Measurements from ENCODE around the gene RPSA. TPM values are rescaled to one million over a fixed set of nuclear protein-coding genes. Genes with fewer than 3 reads are reported as not detected.
A peak's percentile ranks its signal among the peaks of the same experiment; 100 is the strongest.
"Not testable (repeated sequence)": the region's sequence is repeated elsewhere in the genome, so short reads cannot be mapped to it uniquely, and the experiment has no call there.

Gene RPSA
- total RNA-seq, 1 experiment from 2014 or later = 2,486 TPM

GRCh38 chr3:39414421-39414907, 7.9 kb downstream of the RPSA start:
- Histone ChIP-seq H4K20me1 (ENCODE audit: insufficient read depth) (peaks cover 39% of the 10 kb centered on the region; the same call in 1 of the 2 replicates), H2AFZ (ENCODE audit: low read depth, low read length, poor library complexity, severe bottlenecking) (no peak overlapping the region), H3K36me3 (ENCODE audit: control insufficient read depth in 1 of 2, insufficient read depth in 2 of 2, low read length in 2 of 2) (peaks cover 30 to 45% of the 10 kb centered on the region in 2 experiments), H3K4me3 (replicated peaks in 1 of 2; ENCODE audit: low read depth in 1 of 2, low read length in 2 of 2) (no peak overlapping the region), H3K27me3 (ENCODE audit: insufficient read depth, low read length) (no peaks in the 10 kb centered on the region), H3K4me2 (ENCODE audit: low read length) (no peak overlapping the region), H3K9me2 (ENCODE audit: insufficient read depth) (no peaks in the 10 kb centered on the region), H3K79me2 (ENCODE audit: insufficient read depth, low read length) (peaks cover 22% of the 10 kb centered on the region), H3K4me1 (ENCODE audit: control insufficient read depth in 1 of 2, insufficient read depth in 2 of 2, low read length in 2 of 2) (peaks cover 0 to 26% of the 10 kb centered on the region in 2 experiments; a peak in 2 of 4 replicates), H3K9ac (ENCODE audit: low read length) (no peak overlapping the region), H3K27ac (ENCODE audit: low read depth, low read length) (peak overlapping the region; percentile 54), H3K9me3 (ENCODE audit: control insufficient read depth in 1 of 2, insufficient read depth in 1 of 2, low read depth in 1 of 2, low read length in 2 of 2) (no peaks in the 10 kb centered on the region)
- POLR2A ChIA-PET = no interaction called here
- TF ChIP-seq POLR2AphosphoS5 (IDR thresholded peaks at IDR 0.05; ENCODE audit: low read depth, low read length) = peak; percentile 38; the same call in 1 of the 2 replicates
- TF ChIP-seq, protein P1, sequence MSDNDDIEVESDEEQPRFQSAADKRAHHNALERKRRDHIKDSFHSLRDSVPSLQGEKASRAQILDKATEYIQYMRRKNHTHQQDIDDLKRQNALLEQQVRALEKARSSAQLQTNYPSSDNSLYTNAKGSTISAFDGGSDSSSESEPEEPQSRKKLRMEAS (IDR thresholded peaks at IDR 0.05) = no peak
- CTCF ChIA-PET = interaction anchor here (1.1 to 4.0 kb wide), 2 partner anchors 32 to 84 kb away, joined by 4 to 37 read pairs; no protein-coding TSS in a partner anchor
- BruUV-seq (replicated peaks) = no TSS peak
- DNase-seq (ENCODE audit: low read depth, low spot score) (no peak), ATAC-seq (peak; percentile 31)
- intact Hi-C loops (cut with micrococcal nuclease) = loop anchor here (10.0 kb wide), 1 partner anchor 900 kb away; no protein-coding TSS in a partner anchor
- RAD21 ChIA-PET (ENCODE audit: low non-redundant PET in 1 of 2, low total read pairs in 2 of 2, uncharacterized antibody in 2 of 2, unreplicated experiment in 2 of 2) = no interaction called here

DNA sequence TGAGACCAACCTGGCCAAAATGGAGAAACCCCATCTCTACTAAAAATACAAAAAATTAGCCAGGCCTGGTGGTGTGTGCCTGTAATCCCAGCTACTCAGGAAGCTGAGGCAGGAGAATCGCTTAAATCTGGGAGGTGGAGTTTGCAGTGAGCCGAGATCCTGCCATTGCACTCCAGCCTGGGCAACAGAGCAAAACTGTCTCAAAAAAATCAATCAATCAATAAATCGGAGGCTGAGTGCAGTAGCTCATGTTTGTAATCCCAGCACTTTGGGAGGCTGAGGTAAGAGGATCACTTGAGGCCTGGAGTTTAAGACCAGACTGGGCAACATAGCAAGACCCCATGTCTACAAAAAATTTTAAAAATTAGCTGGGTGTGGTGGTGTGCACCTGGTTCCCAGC, 8.8 kb downstream of the RPSA start:
- not testable (repeated sequence) for H3K9me3 ChIP-seq (ENCODE audit: control insufficient read depth in 1 of 2, insufficient read depth in 1 of 2, low read depth in 1 of 2, low read length in 2 of 2); DNase-seq (ENCODE audit: low read depth, low spot score); H3K9me2 ChIP-seq (ENCODE audit: insufficient read depth); H3K27me3 ChIP-seq (ENCODE audit: insufficient read depth, low read length); H3K9ac ChIP-seq (ENCODE audit: low read length); H2AFZ ChIP-seq (ENCODE audit: low read depth, low read length, poor library complexity, severe bottlenecking); BruUV-seq (replicated peaks); ATAC-seq; H3K4me2 ChIP-seq (ENCODE audit: low read length); H3K4me3 ChIP-seq (replicated peaks in 1 of 2; ENCODE audit: low read depth in 1 of 2, low read length in 2 of 2)
- intact Hi-C loops (cut with micrococcal nuclease) = loop anchor here (10.0 kb wide), 1 partner anchor 899 kb away; no protein-coding TSS in a partner anchor
- RAD21 ChIA-PET (ENCODE audit: low non-redundant PET in 1 of 2, low total read pairs in 2 of 2, uncharacterized antibody in 2 of 2, unreplicated experiment in 2 of 2) = interaction anchor here in 1 of 2 experiments (0.5 kb wide), 1 partner anchor 83 kb away, joined by 3 read pairs; no protein-coding TSS in a partner anchor
- H3K27ac ChIP-seq (ENCODE audit: low read depth, low read length) = peak overlapping the region; percentile 54; the same call in 1 of the 2 replicates
- peaks cover 22 to 37% of the 10 kb centered on the region in 2 experiments for H3K36me3 ChIP-seq (ENCODE audit: control insufficient read depth in 1 of 2, insufficient read depth in 2 of 2, low read length in 2 of 2)
- POLR2A ChIA-PET = interaction anchor here (2.4 kb wide), 1 partner anchor 9 kb away, joined by 9 read pairs; the partner anchor contains the start of gene RPSA
- H3K79me2 ChIP-seq (ENCODE audit: insufficient read depth, low read length) = peaks cover 13% of the 10 kb centered on the region
- H3K4me1 ChIP-seq (ENCODE audit: control insufficient read depth in 1 of 2, insufficient read depth in 2 of 2, low read length in 2 of 2) = peaks cover 0 to 22% of the 10 kb centered on the region in 2 experiments; a peak in 2 of 4 replicates
- CTCF ChIA-PET = interaction anchor here (4.0 kb wide), 1 partner anchor 83 kb away, joined by 37 read pairs; no protein-coding TSS in a partner anchor
- peaks cover 32% of the 10 kb centered on the region; the same call in 1 of the 2 replicates for H4K20me1 ChIP-seq (ENCODE audit: insufficient read depth)
